HL-60 (cell line): Measurements from ENCODE around the gene SP8.

Experiments
- CTCF ChIP-seq: IDR thresholded peaks from one replicate; pipeline ENCODE4 v1.5.1; 2011; ENCODE audit warnings: low read length, control low read depth, inconsistent platforms; ENCODE audit not compliant: insufficient read depth
- GABPA ChIP-seq: IDR thresholded peaks from 2 replicates; pipeline ENCODE4 v1.6.1; 2012; ENCODE audit warnings: low read depth
- POLR2AphosphoS5 ChIP-seq: IDR thresholded peaks from 2 replicates; pipeline ENCODE4 v1.6.1; 2012; ENCODE audit warnings: low read depth
- TF ChIP-seq, protein P1 (sequence below): IDR thresholded peaks from 2 replicates; pipeline ENCODE4 v1.6.1; 2012; ENCODE audit warnings: low read depth; ENCODE audit not compliant: insufficient replicate concordance

DNA sequence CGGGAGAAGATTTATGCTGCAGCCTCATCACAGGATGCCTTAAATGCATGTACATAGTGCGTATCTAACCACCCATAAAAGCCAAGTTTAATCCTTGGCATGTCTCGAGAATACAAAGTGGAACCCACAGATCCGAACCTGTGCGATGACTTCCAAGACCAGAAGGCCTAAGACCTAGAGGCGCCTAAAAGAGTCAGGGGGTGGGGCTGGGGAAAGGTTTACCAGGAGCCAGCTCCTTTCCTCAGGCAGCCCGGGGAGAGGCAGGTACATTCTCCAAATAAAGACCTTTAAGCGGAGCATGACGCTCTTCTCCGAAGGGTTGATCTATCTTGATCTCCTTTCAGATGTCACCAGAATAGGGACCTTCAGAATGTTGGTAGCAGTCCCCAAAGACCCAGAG, 9.7 kb downstream of the SP8 start:
- no peak for TF ChIP-seq CTCF
- no peak for TF ChIP-seq POLR2AphosphoS5
- TF ChIP-seq, protein P1, sequence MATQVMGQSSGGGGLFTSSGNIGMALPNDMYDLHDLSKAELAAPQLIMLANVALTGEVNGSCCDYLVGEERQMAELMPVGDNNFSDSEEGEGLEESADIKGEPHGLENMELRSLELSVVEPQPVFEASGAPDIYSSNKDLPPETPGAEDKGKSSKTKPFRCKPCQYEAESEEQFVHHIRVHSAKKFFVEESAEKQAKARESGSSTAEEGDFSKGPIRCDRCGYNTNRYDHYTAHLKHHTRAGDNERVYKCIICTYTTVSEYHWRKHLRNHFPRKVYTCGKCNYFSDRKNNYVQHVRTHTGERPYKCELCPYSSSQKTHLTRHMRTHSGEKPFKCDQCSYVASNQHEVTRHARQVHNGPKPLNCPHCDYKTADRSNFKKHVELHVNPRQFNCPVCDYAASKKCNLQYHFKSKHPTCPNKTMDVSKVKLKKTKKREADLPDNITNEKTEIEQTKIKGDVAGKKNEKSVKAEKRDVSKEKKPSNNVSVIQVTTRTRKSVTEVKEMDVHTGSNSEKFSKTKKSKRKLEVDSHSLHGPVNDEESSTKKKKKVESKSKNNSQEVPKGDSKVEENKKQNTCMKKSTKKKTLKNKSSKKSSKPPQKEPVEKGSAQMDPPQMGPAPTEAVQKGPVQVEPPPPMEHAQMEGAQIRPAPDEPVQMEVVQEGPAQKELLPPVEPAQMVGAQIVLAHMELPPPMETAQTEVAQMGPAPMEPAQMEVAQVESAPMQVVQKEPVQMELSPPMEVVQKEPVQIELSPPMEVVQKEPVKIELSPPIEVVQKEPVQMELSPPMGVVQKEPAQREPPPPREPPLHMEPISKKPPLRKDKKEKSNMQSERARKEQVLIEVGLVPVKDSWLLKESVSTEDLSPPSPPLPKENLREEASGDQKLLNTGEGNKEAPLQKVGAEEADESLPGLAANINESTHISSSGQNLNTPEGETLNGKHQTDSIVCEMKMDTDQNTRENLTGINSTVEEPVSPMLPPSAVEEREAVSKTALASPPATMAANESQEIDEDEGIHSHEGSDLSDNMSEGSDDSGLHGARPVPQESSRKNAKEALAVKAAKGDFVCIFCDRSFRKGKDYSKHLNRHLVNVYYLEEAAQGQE, result no peak
- no peak for TF ChIP-seq GABPA
